GM21390 (cell line): Measurements from ENCODE around the gene SIGLEC14.
"Not testable (repeated sequence)": the region's sequence is repeated elsewhere in the genome, so short reads cannot be mapped to it uniquely, and the experiment has no call there.

ENCODE experiments used
- ATAC-seq: cut with Tn5 transposase; IDR thresholded peaks from one replicate; pipeline ENCODE4 v1.9.1; 2021; ENCODE audit not compliant: unreplicated experiment

SIGLEC14 gene, protein sequence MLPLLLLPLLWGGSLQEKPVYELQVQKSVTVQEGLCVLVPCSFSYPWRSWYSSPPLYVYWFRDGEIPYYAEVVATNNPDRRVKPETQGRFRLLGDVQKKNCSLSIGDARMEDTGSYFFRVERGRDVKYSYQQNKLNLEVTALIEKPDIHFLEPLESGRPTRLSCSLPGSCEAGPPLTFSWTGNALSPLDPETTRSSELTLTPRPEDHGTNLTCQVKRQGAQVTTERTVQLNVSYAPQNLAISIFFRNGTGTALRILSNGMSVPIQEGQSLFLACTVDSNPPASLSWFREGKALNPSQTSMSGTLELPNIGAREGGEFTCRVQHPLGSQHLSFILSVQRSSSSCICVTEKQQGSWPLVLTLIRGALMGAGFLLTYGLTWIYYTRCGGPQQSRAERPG

GRCh38 chr19:51646730-51647129 lies at the start of gene SIGLEC14:
SIGLEC14 (minus strand) TSS chr19:51646825; CDS start chr19:51646759, 66 bp downstream.
- ATAC-seq = not testable (repeated sequence)

DNA sequence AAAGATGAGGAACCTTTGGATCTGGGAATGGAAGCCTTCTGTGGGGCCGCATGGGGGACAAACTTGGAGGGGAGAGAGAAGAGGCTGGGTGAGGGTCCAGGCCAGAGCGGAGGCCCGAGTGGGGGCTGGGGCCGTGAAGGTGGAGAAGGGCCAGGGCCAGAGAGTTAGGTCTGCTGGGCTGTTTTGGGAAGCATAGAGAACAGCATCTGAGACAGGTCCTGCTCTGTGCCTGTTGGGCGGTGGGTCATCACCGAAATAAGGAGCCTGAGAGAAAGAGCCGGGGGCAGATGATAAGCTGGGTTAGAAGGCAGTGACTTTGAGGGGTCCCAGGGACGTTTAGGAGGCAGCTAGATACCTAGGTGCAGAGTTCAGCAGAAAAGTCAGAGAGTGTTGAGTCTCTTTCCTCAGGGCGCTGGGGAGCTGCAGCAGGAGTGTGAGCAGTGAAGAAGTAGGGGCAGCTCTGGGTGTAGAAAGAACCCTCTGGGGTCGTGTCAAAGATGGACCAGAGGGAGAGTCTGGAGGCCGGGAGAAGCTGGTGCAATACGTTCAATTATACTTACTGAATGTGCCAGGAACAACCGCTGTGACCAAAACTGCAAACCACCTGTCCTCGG lies 49.2 kb upstream of the SIGLEC14 start:
- ATAC-seq = no peak

DNA sequence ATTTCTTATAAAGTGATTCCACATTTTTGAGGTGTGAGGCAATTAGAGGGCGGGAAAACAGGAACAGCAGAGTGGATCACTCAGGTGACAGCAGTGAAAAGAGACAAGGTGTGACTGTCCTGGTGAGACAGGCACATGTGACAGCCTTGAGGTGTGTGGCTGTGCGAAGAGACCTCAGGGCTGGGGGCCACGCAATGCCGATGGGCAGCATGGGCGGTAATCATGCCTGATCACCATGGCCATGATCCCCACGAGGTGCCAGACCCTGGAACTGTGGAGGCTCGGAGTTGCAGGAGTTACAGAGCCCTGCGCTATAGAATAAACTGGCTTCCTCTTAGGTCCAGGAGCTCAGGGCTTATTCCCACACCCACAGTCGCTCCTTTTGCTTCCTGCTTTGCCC lies 48.5 kb upstream of the SIGLEC14 start:
- no peak for ATAC-seq

DNA sequence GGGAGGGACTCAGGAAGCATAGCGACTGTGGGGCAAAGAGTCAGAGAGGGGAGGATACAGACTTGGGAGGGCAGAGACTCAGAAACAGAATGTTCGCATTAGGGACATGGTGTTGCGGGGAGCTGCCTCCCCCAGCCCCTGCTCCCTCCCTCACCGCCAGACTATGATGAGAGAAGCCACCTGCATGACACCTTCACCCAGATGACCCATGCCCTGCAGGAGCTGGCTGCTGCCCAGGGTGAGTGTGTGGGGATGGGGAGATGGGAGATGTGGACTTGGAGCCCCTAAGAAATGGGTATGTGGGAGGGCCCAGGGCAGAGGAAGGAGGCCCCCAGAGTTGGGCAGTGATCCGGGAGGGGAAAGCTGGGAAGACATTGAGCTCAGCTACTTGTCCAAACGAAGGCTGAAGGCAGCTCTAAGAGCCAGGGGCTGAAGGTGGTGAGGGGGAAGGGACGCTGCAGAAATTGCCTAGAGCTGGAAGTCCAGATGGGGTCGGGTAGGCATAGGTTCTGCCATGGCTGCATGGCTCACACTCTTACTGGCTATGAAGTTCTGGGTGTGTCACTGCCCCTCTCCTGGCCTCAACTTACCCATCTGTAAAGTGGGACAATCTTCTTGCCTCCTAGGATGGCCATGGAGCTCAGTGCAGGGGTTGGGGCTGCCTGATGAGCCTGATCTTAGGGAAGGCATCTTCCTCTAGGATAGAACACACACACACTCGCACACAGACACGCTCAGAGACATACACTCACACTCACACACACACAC lies 47.9 kb upstream of the SIGLEC14 start:
- no peak for ATAC-seq

- no peak for ATAC-seq
These were observed 47.2 kb upstream of the SIGLEC14 start for GRCh38 chr19:51693819-51694218.

- ATAC-seq = no peak
These were observed 46.6 kb upstream of the SIGLEC14 start, which contains the start of gene SPACA6 for GRCh38 chr19:51693260-51693659. SPACA6 (plus strand) TSS chr19:51693330; CDS start chr19:51693527, 197 bp downstream.

DNA sequence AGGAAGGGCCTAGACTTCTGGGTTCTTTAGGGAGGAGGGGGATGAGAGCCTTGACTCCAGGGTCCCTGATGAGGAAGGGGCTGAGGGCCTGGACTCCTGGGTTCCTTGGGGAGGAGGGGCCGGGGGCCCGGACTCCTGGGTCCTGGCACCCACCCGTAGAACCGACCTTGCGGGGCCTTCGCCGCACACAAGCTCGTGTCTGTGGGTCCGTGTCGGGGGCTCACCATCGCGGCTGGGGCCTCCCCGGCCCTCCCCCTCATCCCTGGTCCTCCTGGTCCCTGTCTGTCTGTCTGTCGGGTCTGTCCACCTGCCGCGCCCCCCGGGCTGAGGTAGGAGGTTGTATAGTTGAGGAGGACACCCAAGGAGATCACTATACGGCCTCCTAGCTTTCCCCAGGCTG lies 45.8 kb upstream of the SIGLEC14 start:
- ATAC-seq = no peak

GRCh38 chr19:51691584-51692428 lies 45.2 kb upstream of the SIGLEC14 start:
- ATAC-seq = no peak

DNA sequence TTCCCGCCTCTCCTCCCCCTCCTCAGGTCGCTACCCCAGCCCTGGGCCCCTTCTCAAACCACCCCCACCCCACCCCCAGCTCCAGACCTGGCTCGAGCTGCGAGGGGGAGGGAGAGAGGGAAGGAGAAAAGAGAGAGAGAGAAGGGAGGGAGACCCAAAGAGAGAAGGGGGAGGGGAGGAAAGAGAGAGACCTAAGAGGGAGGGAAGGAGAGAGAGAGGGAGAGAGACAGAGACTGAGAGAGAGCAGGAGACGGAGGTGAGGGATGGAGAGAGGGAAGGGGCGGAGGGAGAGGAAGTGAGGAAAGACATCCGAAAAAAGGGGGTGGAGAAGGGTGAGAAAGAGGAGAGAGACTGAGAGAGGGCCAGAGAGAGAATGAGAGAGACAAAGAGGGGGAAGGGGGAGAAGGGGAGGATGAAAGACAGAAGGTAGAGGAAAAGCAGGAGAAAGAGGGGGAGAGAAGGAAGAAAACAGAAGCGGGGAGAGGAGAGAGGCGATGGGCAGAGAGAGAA lies 44.5 kb upstream of the SIGLEC14 start:
- ATAC-seq = no peak

DNA sequence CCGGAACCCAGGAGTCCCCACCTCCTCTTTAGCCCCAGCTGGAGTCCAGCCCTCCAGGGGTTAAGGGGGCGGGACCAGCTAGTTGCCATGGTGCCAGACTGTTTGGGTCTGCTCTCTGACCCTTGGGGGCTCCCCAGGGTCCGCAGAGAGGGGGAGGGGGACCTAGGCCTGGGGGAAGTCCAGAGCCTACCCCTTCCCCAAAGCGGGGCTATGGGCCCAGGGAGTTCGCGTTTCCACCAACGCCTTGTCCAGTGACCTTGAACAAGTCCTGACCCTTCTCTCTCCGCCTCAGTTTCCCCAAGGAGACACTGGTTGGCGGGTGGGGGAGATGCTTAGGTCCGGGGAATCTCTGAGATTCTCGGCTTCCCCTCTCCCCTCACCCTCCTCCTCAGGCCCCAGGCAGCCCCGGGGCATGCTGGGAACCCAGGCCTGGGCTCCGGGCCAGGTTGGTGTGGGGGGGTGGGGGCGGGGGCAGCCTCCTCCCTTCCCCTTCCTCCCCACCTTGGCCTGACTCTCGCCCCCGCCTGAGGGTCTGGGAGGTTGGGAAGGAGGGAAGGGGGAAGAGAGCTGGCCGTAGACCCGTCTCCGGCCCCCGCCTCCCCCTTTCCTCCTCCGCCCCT lies 43.9 kb upstream of the SIGLEC14 start:
- ATAC-seq = no peak

DNA sequence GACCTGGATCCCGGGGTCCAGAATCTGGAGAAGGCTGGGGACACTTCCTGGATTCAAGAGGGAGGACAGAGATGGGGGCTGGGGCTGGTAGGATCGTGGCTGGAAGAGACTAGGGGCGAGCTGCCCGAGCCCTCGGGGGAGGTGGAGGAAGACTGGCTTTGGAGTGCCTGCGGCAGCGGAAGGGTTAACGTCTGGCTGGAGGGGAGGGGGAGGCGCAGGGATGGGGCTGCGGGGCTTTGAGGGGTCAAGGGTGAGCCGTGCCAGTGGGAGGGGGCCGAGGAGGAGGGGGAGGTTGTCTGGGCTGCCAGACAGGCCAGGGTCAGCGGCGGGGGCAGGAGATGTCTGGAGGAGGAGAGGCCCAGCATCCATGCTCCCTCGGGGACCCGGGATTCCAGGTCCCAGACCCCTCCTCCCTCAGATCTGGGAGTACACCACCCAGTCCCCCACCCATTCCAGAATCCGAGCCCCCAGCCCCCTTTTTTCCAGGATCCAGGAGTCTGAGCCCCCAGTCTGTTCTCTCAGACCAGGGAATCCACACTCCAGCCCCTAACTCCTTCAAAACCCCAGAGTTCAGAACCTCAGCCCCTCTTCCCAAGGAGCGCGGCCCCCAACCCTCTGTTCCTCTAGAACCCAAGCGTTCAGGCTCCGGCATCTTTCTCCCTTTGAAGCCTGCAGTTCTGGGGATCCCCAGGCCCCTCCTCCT lies 43.3 kb upstream of the SIGLEC14 start:
- no peak for ATAC-seq

DNA sequence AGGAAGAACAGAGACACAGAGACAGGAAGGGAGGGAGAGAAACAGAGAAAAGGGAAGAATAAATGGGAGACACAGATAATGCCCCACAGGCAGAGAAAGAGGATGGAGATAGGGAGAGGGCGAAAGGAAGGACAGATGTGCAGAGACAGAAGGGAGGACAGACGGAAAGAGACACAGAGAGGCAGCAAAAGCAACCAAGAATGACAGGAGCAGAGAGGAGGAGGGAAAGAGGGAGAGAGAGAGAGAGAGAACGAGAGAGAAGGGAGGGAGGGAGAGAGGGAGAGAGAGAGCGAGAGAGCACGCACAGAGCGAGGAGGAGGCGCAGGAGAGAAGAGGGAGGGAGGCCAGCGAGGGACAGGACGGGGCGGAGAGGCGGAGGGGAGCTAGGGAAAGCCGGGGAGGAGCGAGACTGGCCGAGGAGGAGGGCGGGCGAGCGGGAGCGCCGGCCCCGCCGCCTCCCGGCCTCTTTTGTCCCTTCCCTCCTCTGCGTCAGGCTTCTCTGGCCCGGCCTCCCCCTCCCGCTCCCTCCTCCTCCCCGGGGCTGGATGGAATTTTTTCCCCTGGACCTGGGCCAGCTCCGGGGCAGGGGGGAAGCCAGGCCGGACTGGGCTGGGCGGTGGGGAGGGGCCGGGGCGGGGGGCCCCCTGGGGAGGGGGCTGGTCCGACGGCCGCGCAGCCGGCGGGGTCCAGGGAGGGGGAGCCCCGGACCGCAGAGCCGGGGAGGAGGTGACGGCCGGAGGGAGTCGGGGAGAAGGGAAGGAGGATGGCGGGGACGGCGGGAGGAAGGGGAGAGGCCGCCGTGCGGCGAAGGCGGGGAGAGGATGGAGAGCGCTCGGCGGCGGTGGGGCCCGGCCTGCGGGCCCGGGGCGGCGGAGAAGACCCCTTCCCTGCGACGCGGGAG lies 42.3 kb upstream of the SIGLEC14 start:
- ATAC-seq = no peak

- ATAC-seq = no peak
These were observed 41.4 kb upstream of the SIGLEC14 start for GRCh38 chr19:51687791-51688670.

DNA sequence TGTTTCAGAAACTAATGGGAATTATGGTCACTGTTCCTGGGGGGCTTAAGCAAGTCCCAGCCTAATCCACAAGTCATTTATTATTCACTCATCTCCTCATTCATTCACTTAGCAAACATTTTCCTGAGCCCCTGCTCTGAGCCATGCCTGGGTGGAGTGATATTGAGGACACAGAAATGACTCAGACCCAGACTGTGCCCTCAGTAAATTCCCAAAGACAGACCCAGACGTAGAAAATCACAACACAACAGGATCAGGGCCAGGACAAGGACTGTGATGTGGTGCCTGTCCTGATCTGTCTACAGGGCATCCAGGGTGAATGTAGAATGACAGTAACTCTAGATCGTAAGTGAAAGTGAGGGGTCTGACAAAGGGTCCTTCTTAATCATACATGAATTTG lies 39.5 kb upstream of the SIGLEC14 start:
- no peak for ATAC-seq

GRCh38 chr19:51681286-51681941 lies 34.8 kb upstream of the SIGLEC14 start:
- no peak for ATAC-seq

- ATAC-seq = no peak
These were observed 33.8 kb upstream of the SIGLEC14 start for GRCh38 chr19:51680474-51680873.

DNA sequence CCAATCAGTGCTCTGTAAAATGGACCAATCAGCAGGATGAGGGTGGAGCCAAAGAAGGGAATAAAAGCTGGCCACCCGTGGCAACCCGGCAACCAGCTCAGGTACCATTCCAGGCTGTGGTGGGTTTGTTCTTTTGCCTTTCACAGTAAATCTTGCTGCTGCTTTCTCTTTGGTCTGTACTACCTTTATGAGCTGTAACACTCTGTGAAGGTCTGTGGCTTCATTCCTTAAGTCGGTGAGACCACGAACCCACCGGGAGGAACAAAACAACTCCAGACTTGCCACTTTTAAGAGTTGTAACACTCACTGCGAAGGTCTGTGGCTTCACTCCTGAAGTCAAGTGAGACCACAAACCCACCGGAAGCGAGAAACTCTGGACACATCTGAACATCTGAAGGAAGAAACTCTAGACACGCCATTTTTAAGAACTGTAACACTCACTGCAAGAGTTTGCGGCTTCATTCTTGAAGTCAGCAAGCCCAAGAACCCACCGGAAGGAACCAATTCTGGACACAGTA lies 30.0 kb upstream of the SIGLEC14 start:
- no peak for ATAC-seq
